ENCODE data around the gene RMI2. TPM values are rescaled to one million over a fixed set of nuclear protein-coding genes. Genes with fewer than 3 reads are reported as not detected.
A peak's percentile ranks its signal among the peaks of the same experiment; 100 is the strongest.
"Not testable (repeated sequence)": the region's sequence is repeated elsewhere in the genome, so short reads cannot be mapped to it uniquely, and the experiment has no call there.

The RMI2 gene
- total RNA-seq, result 12.5 TPM

- DNase-seq, result peak; percentile 99
Observed at GRCh38 chr16:11345040-11345862, at the start of gene RMI2. RMI2 (plus strand) TSS chr16:11345459; CDS start chr16:11345472, 13 bp downstream.

DNA sequence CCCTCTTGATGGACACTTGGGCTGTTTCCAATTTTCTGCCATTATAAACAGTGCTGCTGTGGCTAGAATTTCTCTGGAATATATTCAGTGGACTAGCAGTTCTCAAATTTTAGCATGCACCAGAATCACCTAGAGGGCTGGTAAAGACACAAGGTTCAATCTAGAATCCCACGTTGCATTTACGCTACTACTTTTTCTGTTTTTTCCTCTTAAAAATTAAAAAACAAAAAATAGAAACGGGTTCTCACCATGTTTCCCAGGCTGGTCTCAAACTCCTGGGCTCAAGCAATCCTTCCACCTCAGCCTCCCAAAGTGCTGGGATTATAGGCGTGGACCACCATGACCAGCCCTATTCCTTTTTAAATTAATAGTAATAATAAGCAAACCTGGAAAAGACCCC lies 49.6 kb upstream of the RMI2 start:
- no peak for DNase-seq

DNA sequence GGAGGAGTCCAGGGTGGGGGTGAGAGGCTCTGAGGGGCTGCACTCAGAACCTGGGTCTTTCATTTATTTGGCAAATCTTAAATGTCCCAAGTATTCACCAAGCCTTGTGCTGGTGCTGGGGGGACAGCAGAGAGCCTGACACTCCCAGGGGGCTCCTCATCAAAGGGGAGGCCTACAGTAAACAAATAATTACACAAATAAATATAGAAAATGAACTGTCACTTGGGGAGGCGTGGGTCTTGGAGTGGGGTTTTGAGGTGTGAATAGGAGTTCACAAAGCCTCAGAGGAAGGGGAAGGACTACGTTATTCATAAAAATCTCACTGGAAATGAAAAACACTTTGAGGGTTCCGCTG lies 48.9 kb upstream of the RMI2 start:
- DNase-seq, result no peak

- peak; percentile 77 for DNase-seq
Observed at GRCh38 chr16:11296706-11297491, 48.4 kb upstream of the RMI2 start.

DNA sequence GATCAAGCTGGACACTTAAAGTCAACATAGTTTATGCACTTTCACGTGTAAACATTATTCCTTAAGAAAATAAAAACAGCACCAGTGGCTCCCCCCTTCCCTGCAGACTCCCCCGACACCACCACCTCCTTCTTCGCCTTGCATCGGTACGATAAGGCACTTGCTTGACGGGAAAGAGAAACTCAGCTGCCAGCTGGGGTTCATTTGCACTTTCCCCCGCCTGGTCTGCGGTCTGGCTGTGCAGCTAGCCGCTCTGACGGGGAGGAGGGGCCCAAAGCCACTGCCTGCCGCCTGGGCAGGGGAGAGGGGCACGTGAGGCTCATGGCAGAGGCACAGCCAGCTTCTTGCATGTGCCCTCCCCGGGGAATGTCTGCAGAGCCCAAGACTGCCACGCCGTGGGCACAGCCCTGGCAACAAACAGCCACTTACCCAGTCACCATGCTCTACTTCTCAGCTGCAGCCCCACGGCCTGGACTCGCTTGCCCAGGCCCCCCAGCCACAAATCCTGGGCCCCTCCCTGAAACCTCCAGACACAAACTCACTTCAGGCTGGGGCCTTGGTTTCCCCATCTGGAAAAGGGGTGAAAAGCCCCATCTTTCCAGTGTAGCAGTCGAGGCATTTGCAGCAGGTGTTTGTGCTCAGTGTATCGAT lies 47.6 kb upstream of the RMI2 start:
- peak; percentile 84 for DNase-seq

DNA sequence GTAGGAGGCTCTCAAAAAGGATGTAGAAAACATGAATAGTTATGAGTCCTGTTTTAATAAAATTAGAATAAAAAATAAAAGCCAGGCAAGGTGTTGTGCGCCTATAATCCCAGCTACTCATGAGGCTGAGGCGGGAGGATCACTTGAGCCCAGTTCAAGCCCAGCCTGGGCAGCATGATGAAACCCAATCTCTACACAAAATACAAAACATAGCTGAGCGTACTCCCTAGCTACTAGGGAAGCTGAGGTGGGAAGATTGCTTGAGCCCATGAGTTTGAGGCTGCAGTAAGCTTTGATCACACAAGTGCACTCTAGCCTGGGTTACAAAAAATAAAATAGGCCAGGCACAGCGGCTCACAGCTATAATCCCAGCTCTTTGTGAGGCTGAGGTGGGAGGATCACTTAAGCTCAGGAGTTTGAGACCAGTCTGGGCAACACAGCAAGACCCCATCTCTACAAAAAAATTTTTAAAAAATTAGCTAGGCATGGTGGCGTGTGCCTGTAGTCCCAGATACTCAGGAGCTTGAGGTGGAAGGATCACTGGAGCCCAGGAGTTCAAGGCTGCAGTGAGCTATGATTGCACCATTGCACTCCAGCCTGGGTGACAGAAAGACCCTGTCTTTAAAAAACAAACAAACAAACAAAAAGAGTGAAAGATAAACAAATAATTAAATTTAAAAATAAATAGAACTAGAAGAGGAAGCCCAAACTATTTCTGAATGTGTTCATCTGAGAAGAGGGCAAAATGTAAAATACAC lies 46.9 kb upstream of the RMI2 start:
- DNase-seq, result no peak

DNA sequence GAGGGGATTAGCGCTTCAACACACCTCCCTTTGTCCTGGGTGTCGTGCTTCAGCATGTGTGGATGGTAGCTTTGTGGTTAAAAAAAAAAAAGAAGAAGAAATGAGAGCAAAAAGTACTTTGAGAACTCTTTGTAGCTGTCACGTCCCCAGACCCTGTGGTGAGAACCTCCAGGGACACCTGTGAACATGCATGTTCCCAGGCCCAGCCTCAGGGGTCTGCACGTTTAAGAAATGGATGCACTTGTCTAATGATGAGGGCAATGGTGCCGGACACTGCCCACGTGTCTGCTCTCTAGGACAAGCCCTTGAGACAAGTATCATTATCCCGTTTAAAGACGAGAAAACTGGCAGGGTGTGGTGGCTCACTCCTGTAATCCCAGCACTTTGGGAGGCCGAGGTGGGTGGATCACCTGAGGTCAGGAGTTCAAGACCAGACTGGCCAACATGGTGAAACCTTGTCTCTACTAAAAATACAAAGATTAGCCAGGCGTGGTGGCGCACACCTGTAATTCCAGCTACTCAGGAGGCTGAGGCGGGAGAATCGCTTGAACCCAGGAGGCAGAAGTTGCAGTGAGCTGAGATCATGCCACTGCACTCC lies 46.2 kb upstream of the RMI2 start:
- DNase-seq, result not testable (repeated sequence)

GRCh38 chr16:11299865-11300559 lies 45.2 kb upstream of the RMI2 start:
- no peak for DNase-seq

GRCh38 chr16:11300560-11300892 lies 44.7 kb upstream of the RMI2 start:
- DNase-seq, result no peak

- DNase-seq, result no peak
Observed at GRCh38 chr16:11301645-11302501, 43.4 kb upstream of the RMI2 start.

GRCh38 chr16:11302977-11303376 lies 42.3 kb upstream of the RMI2 start:
- peak; percentile 73 for DNase-seq

DNA sequence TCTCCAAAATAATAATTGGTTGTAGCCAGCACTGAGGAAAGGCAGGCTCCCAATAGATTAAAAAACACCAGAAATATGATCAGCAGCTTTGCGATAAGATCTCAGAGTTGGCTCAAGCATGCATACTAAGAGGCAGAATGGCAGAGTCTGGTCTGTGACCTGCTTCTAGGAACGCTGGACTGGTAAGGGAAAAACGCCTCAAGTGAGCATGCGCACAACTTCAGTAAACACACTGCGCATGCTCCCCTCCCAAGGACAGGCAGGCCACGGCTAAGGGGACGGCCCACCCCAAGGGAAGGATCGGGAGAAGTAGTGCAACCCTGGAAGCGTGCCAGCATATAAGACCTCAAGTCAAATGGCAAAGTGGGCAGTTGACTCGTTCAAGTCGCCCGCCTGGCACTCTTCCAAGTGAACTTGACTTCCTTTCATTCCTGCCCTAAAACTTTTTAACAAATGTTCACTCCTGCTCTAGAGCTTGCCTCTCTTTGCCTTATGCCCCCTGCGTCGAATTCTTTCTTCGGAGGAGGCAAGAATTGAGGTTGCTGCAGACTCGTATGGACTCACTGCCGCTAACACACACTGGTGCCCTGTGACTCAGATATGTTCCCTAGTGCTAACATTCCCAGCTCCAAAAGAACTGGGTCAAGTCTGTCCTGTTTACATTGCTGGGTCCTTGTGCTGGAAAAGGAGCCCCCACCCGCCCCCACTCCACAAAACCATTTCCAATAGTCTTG lies 41.7 kb upstream of the RMI2 start:
- peak; percentile 61 for DNase-seq

- DNase-seq, result no peak
Observed at GRCh38 chr16:11306381-11306780, 38.9 kb upstream of the RMI2 start.

DNA sequence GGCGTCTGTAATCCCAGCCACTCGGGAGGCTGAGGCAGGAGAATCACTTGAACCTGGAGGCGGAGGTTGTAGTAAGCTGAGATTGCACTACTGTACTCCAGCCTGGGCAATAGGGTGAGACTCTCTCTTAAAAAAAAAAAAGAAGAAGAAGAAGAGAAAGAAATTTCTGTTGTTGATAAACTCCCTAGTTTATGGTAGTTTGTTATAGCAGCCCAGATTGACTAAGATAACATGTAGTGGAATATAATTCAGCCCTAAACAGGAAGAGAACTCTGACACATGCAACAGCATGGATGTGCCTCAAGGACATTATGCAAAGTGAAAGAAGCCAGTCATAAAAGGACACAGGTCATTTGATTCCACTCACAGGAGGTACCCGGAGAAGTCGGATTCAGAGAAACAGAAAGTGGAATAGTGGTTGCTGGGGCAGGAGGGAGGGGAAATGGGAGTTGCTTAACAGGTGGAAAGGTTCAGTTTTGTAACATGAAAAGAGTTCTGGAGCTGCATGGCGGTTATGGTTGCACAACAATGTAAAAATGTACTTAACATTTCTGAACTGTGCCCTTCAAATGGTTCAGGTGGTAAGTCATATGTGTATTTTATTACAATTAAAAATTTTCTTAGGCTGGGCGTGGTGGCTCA lies 38.1 kb upstream of the RMI2 start:
- DNase-seq, result no peak

DNA sequence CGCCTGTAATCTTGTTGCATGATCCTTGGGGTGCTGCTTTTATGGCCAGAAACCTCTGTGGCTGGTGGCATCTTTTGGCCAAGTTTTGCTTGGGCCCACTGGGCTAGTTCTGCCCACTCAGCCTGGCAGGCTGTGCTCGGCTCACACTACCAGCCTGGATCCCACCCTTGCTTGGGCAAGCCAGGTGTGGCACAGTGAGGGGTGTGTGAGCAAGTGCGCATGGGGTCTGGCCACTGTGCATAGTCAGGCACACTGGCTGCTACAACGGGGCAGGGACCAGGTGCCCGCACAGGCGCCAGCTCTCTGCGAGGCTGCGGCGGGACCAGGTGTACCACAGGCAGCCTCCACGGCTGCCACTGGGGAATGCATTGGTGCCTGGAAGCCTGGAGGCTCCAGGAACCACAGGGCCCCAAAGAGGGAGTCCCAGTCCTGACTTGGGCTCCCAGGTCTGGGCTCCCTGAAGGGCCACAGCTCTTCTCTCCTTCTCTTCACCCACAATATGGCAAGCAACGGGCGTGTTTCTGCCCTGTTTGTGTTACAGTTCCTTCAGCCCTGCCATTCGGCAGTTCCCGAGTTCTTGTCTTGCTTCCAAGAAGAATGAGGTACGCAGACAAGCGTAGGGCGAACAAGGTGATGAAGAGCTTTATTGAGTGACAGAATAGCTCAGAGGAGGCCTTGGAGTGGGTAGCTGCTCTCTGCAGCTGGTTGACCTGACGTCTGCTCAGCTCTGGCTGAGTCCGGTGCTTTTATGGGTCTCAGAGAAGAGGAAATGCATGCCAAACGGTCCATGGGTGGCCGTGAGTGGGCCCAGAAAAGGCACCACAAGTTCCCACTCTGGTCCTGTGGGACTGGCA lies 37.4 kb upstream of the RMI2 start:
- no peak for DNase-seq

GRCh38 chr16:11308493-11309283 lies 36.6 kb upstream of the RMI2 start:
- no peak for DNase-seq

DNA sequence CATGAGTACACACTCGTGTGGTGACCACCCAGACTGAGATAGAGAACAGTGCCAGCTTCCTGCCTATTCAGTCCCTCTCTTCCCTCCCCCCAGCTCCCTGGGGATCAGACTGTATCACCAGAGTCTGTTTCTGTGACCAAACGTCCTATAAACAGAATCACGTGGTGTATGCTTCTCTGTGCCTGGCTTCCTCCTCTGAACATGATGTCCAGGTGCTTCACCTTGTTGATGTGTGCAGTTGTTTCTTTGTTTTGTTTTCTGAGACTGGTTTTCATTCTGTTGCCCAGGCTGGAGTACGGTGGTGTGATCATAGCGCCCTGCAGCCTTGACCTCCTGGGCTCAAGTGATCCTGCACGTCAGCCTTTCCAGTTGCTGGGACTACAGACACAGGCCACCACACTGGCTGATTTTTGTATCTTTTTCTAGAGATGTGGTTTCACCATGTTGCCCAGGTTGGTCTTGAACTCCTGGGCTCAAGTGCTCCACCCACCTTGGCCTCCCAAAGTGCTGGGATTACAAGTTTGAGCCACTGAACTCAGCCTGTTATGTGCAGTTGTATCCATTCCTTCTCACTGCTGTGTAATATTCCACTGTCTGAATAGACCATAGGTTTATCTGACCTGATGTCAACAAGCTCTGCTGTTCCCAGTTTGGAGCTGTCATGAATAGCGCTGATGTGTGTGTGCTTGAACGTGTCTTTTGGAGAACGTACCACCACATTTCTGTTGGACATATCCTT lies 35.2 kb upstream of the RMI2 start:
- no peak for DNase-seq
